Endodermal cell (in vitro differentiated cells): ENCODE measurements around the gene TUBGCP2. TPM values are rescaled to one million over a fixed set of nuclear protein-coding genes. Genes with fewer than 3 reads are reported as not detected.

Experiments
- DNase-seq: peaks from one replicate; pipeline ENCODE4 v3.0.0-alpha.2; 2017
- H3K27ac ChIP-seq: 2 replicates; pipeline ENCODE4 v1.5.1; 2013; ENCODE audit warnings: mild to moderate bottlenecking, low read depth, low read length, moderate library complexity
- H3K27me3 ChIP-seq: 2 replicates; pipeline ENCODE4 v1.6.1; 2013; ENCODE audit warnings: mild to moderate bottlenecking, low read length, moderate library complexity; ENCODE audit not compliant: insufficient read depth, control insufficient read depth, poor library complexity, severe bottlenecking
- H3K36me3 ChIP-seq: 2 replicates; pipeline ENCODE4 v1.7.0; 2013; ENCODE audit warnings: mild to moderate bottlenecking, low read length, moderate library complexity; ENCODE audit not compliant: control insufficient read depth, insufficient read depth
- H3K4me1 ChIP-seq: one replicate; pipeline ENCODE4 v1.7.0; 2013; ENCODE audit warnings: low read length; ENCODE audit not compliant: control insufficient read depth, insufficient read depth
- H3K4me3 ChIP-seq: 2 replicates; pipeline ENCODE4 v1.5.1; 2013; ENCODE audit warnings: mild to moderate bottlenecking, low read length, moderate library complexity
- H3K9ac ChIP-seq: 2 replicates; pipeline ENCODE4 v1.6.1; 2013; ENCODE audit warnings: mild to moderate bottlenecking, low read length, moderate library complexity; ENCODE audit not compliant: poor library complexity, severe bottlenecking; ENCODE audit errors: extremely low read depth
- H3K9me3 ChIP-seq: 2 replicates; pipeline ENCODE4 v1.6.1; 2013; ENCODE audit warnings: mild to moderate bottlenecking, low read length, moderate library complexity; ENCODE audit not compliant: control insufficient read depth
- H3K27ac Mint-ChIP-seq: 2 replicates; pipeline ENCODE4 v1.8.0; 2020; ENCODE audit warnings: mixed read lengths
- H3K27me3 Mint-ChIP-seq: 2 replicates; pipeline ENCODE4 v1.8.0; 2021; ENCODE audit warnings: mild to moderate bottlenecking, mixed read lengths; ENCODE audit not compliant: insufficient read depth
- H3K36me3 Mint-ChIP-seq: 2 replicates; pipeline ENCODE4 v1.8.0; 2020; ENCODE audit warnings: low read depth, mixed read lengths
- H3K4me1 Mint-ChIP-seq: 2 replicates; pipeline ENCODE4 v1.8.0; 2020; ENCODE audit warnings: mixed read lengths
- H3K4me3 Mint-ChIP-seq: 2 replicates; pipeline ENCODE4 v1.8.0; 2020; ENCODE audit warnings: mild to moderate bottlenecking, moderate library complexity, mixed read lengths
- H3K9me3 Mint-ChIP-seq: 2 replicates; pipeline ENCODE4 v1.8.0; 2020; ENCODE audit warnings: mild to moderate bottlenecking, mixed read lengths
- WGBS, 2 experiments: methylation state at CpG; one replicate each; pipeline versions ENCODE4 v1.1.5 to v1.1.7; 2013; ENCODE audit warnings: missing lambda C conversion rate in 2 of 2, mixed read lengths in 1 of 2; ENCODE audit not compliant: insufficient coverage in 1 of 2, insufficient read length in 1 of 2; 5-methylcytosine and 5-hydroxymethylcytosine counted together
- total RNA-seq, 2 donors: library from RNA; stranded (reverse); fragmentation: NEBNext Ultra II Directional in 1 of 2; extraction: Animal tissue kit (Norgen Biotek cat#: 25700) in 1 of 2; gene quantifications; 2 replicates in 1 of 2; 3 replicates in 1 of 2; pipeline ENCODE4 v1.2.1, GENCODE V29; 2021
- TF ChIP-seq, protein P1 (sequence below): fragments of 200-600 bp; sonication (generic); conservative IDR thresholded peaks from 2 replicates; pipeline ENCODE4 v1.5.0; 2021; ENCODE audit warnings: antibody characterized with exemption, mild to moderate bottlenecking

TUBGCP2 gene
- total RNA-seq, 2 donors from 2014 or later = 52.8 to 63.0 TPM

DNA sequence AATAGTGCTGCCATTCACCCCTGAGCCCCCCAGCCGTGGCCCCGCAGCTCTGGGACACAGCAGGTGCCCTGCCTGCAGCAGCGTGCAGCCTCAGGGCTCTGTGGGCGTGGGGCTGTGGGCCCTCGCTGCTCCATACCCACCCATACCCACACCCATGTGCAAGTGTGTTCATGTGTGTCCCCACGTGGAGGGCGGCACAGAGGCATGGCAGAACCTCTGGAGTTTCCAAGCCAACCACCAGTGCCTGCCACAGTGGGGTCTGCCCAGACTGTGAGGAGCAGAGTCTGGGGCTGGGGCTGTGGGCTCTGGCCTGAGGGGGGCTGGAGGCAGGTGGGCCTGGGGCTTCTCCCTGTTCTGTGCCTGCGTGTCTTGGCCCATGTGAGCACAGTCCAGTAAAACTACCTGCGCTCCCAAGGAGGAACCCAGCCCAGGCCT, 40.9 kb upstream of the TUBGCP2 start:
- H3K9me3 ChIP-seq = no peaks in the 10 kb centered on the region

DNA sequence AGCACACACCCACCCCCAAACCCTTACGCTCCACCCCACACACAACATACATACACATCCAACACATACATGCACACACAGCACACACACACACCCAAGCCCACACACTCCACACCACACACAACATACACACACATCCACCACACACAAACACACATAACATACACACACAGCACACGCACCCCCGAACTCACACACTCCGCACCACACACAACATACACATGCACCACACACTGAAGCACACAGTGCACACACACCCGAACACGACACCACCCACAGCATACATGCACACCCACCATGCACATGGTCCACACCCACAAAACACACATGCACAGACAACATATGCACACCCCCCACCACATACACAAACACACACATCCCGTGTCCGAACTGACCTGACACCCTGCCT, 40.5 kb upstream of the TUBGCP2 start:
- no peak overlapping the region for H3K4me3 Mint-ChIP-seq
- TF ChIP-seq, protein P1, sequence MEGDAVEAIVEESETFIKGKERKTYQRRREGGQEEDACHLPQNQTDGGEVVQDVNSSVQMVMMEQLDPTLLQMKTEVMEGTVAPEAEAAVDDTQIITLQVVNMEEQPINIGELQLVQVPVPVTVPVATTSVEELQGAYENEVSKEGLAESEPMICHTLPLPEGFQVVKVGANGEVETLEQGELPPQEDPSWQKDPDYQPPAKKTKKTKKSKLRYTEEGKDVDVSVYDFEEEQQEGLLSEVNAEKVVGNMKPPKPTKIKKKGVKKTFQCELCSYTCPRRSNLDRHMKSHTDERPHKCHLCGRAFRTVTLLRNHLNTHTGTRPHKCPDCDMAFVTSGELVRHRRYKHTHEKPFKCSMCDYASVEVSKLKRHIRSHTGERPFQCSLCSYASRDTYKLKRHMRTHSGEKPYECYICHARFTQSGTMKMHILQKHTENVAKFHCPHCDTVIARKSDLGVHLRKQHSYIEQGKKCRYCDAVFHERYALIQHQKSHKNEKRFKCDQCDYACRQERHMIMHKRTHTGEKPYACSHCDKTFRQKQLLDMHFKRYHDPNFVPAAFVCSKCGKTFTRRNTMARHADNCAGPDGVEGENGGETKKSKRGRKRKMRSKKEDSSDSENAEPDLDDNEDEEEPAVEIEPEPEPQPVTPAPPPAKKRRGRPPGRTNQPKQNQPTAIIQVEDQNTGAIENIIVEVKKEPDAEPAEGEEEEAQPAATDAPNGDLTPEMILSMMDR = no peak

More for the DNA sequence above, 40.9 kb upstream of the TUBGCP2 start:
- Histone ChIP-seq H3K4me1 (no peaks in the 10 kb centered on the region), H3K27ac (no peak overlapping the region), H3K27me3 (no peaks in the 10 kb centered on the region), H3K36me3 (peaks cover 3% of the 10 kb centered on the region), H3K4me3 (no peak overlapping the region), H3K9ac (no peak overlapping the region)
- 91 to 93% methylated on average over 2 to 9 of the region's 9 CpGs for WGBS, 2 experiments
- H3K27me3 Mint-ChIP-seq = peaks cover 16% of the 10 kb centered on the region
- TF ChIP-seq, protein P1 = no peak
- peaks cover 7% of the 10 kb centered on the region for H3K4me1 Mint-ChIP-seq
- no peaks in the 10 kb centered on the region for H3K36me3 Mint-ChIP-seq
- H3K4me3 Mint-ChIP-seq = no peak overlapping the region
- no peak overlapping the region for H3K27ac Mint-ChIP-seq
- no peak for DNase-seq
- H3K9me3 Mint-ChIP-seq = no peaks in the 10 kb centered on the region

DNA sequence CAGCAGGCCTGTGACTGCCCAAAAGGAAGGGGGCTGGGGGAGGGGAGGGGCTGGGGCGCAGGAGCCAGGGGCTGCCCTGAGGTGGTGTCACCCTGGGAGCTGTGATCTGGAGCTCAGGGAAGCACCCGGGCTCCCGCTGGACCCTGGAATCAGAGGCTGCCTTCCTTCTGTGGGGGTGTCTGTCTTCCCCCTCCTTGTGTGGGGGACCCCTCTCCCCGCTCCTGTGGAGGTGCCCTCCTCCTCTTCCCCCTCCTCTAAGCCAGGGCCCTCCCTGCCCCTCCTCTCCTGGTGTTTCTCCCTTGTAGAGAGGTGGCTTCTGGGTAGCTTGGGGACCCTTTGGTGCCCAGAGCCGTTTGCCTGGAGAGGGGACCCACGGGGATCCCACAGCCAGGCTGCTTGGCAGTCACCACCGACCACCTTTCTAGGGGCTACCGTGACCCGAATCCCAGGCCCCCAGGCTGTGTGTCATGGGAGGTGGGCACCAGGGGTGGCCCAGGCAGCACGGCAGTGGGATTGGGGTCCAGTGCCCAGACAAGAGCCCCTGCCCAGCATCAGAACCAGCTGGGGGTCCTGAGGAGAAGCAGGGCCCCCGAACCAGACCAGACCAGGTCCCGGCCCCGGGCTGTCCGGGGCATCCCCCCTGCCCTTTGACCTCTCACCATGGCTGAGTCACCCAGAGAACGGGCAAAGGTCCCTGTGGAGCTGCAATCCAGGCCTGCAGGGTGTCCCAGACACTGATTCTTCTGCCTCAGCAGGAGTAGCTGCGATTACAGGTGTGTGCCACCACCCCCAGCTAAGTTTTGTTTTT, 39.2 kb upstream of the TUBGCP2 start:
- Histone ChIP-seq H3K36me3 (no peaks in the 10 kb centered on the region), H3K9me3 (no peaks in the 10 kb centered on the region), H3K9ac (no peak overlapping the region), H3K4me3 (no peak overlapping the region), H3K27ac (no peak overlapping the region), H3K27me3 (no peaks in the 10 kb centered on the region), H3K4me1 (no peaks in the 10 kb centered on the region)
- WGBS, 2 experiments = 76 to 90% methylated on average over 5 to 15 of the region's 16 CpGs
- H3K9me3 Mint-ChIP-seq = no peaks in the 10 kb centered on the region
- peaks cover 5% of the 10 kb centered on the region for H3K4me1 Mint-ChIP-seq
- no peaks in the 10 kb centered on the region for H3K36me3 Mint-ChIP-seq
- no peak overlapping the region for H3K4me3 Mint-ChIP-seq
- peaks cover 30% of the 10 kb centered on the region for H3K27me3 Mint-ChIP-seq
- TF ChIP-seq, protein P1 = no peak
- no peak for DNase-seq
- H3K27ac Mint-ChIP-seq = no peak overlapping the region

More for the DNA sequence above, 40.5 kb upstream of the TUBGCP2 start:
- no peaks in the 10 kb centered on the region for H3K4me1 ChIP-seq
- H3K27me3 Mint-ChIP-seq = peaks cover 20% of the 10 kb centered on the region
- no peaks in the 10 kb centered on the region for H3K9me3 Mint-ChIP-seq
- peaks cover 1% of the 10 kb centered on the region for H3K36me3 ChIP-seq
- H3K27ac Mint-ChIP-seq = no peak overlapping the region
- H3K4me1 Mint-ChIP-seq = peaks cover 7% of the 10 kb centered on the region
- no peak for DNase-seq
- H3K9ac ChIP-seq = no peak overlapping the region
- H3K36me3 Mint-ChIP-seq = no peaks in the 10 kb centered on the region
- no peaks in the 10 kb centered on the region for H3K27me3 ChIP-seq
- WGBS, 2 experiments = 83 to 93% methylated on average over 1 to 8 of the region's 8 CpGs
- no peak overlapping the region for H3K4me3 ChIP-seq
- H3K27ac ChIP-seq = no peak overlapping the region
- no peaks in the 10 kb centered on the region for H3K9me3 ChIP-seq
